ENCODE data around the gene SHLD1.

DNA sequence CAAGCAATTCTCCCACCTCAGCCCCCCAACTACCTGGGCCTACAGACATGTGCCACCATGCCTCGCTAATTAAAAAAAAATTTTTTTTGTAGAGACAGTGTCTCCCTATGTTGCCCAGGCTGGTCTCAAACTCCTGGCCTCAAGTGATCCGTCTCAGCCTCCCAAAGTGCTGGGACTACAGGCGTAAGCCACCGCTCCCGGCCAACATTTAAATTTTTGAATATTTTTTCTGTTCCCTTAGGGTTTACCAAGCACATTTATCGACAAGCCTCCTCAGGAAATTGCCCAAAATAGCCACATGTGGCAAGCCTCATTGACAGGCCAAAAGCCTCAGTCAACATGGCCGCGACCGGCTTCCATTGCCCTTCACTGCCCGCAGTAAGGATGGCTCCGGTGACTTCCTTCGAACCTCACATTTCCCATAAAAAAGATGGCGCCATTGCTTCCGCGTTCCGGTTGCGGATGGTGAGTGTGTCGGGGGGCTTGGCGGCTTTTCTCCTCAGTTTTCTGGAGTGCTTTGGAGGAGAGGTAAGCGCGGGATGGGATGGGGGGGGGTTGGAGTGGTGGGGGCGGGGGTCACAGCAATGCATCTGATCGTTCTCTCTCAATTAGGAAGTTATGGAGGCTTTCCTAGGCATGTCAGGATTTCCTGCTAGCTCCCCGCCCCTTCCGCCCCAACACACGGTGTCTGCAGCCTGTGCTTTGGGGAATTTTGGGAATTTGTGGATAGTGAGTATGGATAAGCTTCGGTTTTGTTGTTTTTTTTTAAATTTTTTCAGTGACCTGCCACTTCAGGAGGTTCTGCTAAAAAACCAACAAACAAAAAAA, at the start of gene SHLD1:
- TF ChIP-seq GATA2 (IDR thresholded peaks at IDR 0.05; ENCODE audit: low read depth, low read length) (no peak), GATA3 (IDR thresholded peaks at IDR 0.05; ENCODE audit: low read depth, low read length) (no peak)
